Calu3 (cell line): Measurements from ENCODE around the gene DOCK1. TPM values are rescaled to one million over a fixed set of nuclear protein-coding genes. Genes with fewer than 3 reads are reported as not detected.
A peak's percentile ranks its signal among the peaks of the same experiment; 100 is the strongest.

Source experiments
- BruUV-seq: library from RNA; stranded (reverse); fragments of 400-500 nt; replicated peaks from 2 replicates; lab custom pipeline; 2021; lab: Mats Ljungman, UMichigan
- CTCF ChIA-PET: fragments of 300-600 bp; sonication (Branson Sonifier 250); formaldehyde crosslinking; loops from one replicate; lab custom pipeline; 2022; ENCODE audit warnings: antibody characterized with exemption; lab: Charles Lee
- DNase-seq: peaks from one replicate; pipeline ENCODE4 v3.0.0; 2022
- H3K27ac Mint-ChIP-seq: one replicate; pipeline ENCODE4 v1.8.0; 2022; ENCODE audit warnings: mixed read lengths; ENCODE audit not compliant: unreplicated experiment
- H3K27me3 Mint-ChIP-seq: one replicate; pipeline ENCODE4 v1.8.0; 2022; ENCODE audit warnings: mixed read lengths; ENCODE audit not compliant: unreplicated experiment
- H3K36me3 Mint-ChIP-seq: one replicate; pipeline ENCODE4 v1.8.0; 2022; ENCODE audit warnings: mild to moderate bottlenecking, moderate library complexity, mixed read lengths; ENCODE audit not compliant: insufficient read depth, unreplicated experiment
- H3K4me1 Mint-ChIP-seq: one replicate; pipeline ENCODE4 v1.8.0; 2022; ENCODE audit warnings: mild to moderate bottlenecking, low read depth, mixed read lengths; ENCODE audit not compliant: unreplicated experiment
- H3K4me3 Mint-ChIP-seq: one replicate; pipeline ENCODE4 v1.8.0; 2022; ENCODE audit warnings: mild to moderate bottlenecking, low read depth, moderate library complexity, mixed read lengths; ENCODE audit not compliant: unreplicated experiment
- H3K9me3 Mint-ChIP-seq: one replicate; pipeline ENCODE4 v1.8.0; 2022; ENCODE audit warnings: low read depth, mixed read lengths; ENCODE audit not compliant: unreplicated experiment
- intact Hi-C: fragments of 100-400 bp; cut with micrococcal nuclease; formaldehyde crosslinking; loops from one replicate; pipeline ENCODE4 v1.10.0; 2022; ENCODE audit not compliant: unreplicated experiment
- total RNA-seq: library from RNA; stranded (reverse); gene quantifications from 2 replicates; pipeline ENCODE4 v1.2.3, GENCODE V29; 2022
- TF ChIP-seq, protein P1 (sequence below): fragments of 200-600 bp; IDR thresholded peaks from one replicate; pipeline ENCODE4 v1.8.0; 2022; ENCODE audit warnings: antibody characterized with exemption; ENCODE audit not compliant: unreplicated experiment

Gene DOCK1
- total RNA-seq, 1 experiment from 2014 or later: 34.2 TPM

GRCh38 chr10:126969310-126969709 lies 64.1 kb downstream of the DOCK1 start:
- TF ChIP-seq, protein P1, sequence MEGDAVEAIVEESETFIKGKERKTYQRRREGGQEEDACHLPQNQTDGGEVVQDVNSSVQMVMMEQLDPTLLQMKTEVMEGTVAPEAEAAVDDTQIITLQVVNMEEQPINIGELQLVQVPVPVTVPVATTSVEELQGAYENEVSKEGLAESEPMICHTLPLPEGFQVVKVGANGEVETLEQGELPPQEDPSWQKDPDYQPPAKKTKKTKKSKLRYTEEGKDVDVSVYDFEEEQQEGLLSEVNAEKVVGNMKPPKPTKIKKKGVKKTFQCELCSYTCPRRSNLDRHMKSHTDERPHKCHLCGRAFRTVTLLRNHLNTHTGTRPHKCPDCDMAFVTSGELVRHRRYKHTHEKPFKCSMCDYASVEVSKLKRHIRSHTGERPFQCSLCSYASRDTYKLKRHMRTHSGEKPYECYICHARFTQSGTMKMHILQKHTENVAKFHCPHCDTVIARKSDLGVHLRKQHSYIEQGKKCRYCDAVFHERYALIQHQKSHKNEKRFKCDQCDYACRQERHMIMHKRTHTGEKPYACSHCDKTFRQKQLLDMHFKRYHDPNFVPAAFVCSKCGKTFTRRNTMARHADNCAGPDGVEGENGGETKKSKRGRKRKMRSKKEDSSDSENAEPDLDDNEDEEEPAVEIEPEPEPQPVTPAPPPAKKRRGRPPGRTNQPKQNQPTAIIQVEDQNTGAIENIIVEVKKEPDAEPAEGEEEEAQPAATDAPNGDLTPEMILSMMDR: no peak
- Mint-ChIP-seq H3K27me3 (no peaks in the 10 kb centered on the region), H3K27ac (no peak overlapping the region), H3K9me3 (no peaks in the 10 kb centered on the region), H3K4me1 (peaks cover 14% of the 10 kb centered on the region), H3K36me3 (peaks cover 14% of the 10 kb centered on the region), H3K4me3 (no peak overlapping the region)
- peak; percentile 9 for DNase-seq
- CTCF ChIA-PET: no interaction called here
- no TSS peak for BruUV-seq
- intact Hi-C loops: loop anchor here (10.0 kb wide), 1 partner anchor 1035 kb away; no protein-coding TSS in a partner anchor

DNA sequence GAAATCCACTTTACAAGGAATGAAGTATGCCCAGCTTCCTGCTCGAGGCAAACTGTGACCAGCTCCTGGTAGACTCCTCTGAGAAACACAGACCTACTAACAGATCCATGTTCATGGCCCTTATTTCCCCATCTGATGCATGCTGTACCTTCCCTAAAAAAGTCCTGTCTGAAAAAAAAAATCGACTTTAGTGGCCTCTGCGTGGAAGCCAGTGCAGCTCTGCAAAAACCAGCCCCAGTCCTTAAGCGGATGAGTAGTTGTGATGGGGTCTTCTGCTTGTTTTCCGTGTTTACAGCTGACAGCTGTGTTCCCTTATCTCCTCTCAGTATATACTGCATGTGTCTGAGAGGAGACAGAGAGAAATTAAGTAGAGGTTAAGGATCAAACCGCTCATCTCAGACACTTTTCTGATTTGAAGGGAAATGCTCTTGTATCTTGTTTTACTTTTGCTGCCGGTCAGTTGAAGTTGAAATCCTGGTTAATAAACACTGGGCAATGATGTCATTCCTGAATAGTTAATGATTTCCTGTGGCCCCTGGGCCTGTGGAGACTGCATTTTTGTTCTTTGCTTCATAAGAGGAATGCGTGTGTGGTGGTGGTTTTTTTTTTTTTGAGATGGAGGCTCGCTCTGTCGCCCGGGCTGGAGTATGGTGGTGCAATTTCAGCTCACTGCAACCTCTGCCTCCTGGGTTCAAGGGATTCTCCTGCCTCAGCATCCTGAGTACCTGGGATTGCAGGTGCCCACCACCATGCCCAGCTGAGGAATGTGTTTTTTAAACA lies 67.6 kb downstream of the DOCK1 start:
- Mint-ChIP-seq H3K27ac (peak overlapping the region; percentile 41), H3K9me3 (no peaks in the 10 kb centered on the region), H3K4me3 (peak overlapping the region; percentile 64), H3K27me3 (no peaks in the 10 kb centered on the region), H3K36me3 (peaks cover 19% of the 10 kb centered on the region), H3K4me1 (peaks cover 14% of the 10 kb centered on the region)
- BruUV-seq: no TSS peak
- TF ChIP-seq, protein P1: no peak
- intact Hi-C loops: loop anchor here (5.0 to 10.0 kb wide), 2 partner anchors 39 to 68 kb away; partner anchors contain the start of gene DOCK1
- DNase-seq: peak; percentile 51
- CTCF ChIA-PET: no interaction called here

- peak overlapping the region; percentile 36 for H3K27ac Mint-ChIP-seq
- BruUV-seq: no TSS peak
- H3K4me1 Mint-ChIP-seq: peaks cover 14% of the 10 kb centered on the region
- no peaks in the 10 kb centered on the region for H3K27me3 Mint-ChIP-seq
- TF ChIP-seq, protein P1: no peak
- H3K4me3 Mint-ChIP-seq: no peak overlapping the region
- intact Hi-C loops: loop anchor here (10.0 kb wide), 1 partner anchor 70 kb away; the partner anchor contains the start of gene DOCK1
- DNase-seq: no peak
- H3K36me3 Mint-ChIP-seq: peaks cover 11% of the 10 kb centered on the region
- CTCF ChIA-PET: no interaction called here
- H3K9me3 Mint-ChIP-seq: no peaks in the 10 kb centered on the region
These were observed 70.0 kb downstream of the DOCK1 start for GRCh38 chr10:126975221-126975620.

DNA sequence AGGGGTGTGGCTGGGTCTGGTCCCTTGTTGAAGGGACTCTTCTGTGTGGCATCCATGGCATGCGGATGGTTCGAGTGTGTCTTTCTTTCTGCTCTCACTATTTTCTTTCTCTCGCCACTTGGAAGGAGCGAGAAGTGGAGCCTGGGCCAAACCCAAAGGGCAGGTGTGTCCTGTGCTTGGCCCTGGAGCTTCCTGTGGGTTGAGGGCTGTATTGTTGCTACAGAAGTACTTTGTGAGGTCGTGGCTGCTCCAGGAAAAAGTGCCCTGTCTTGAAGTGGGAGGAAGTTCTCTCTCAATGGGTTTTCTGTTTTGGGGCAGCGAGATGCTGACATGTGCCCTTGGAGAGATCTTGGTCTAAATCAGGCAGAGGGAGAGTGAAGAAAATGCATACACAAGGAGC lies 72.0 kb downstream of the DOCK1 start:
- no peak for DNase-seq
- intact Hi-C loops: loop anchor here (10.0 kb wide), 1 partner anchor 72 kb away; the partner anchor contains the start of gene DOCK1
- peaks cover 14% of the 10 kb centered on the region for H3K4me1 Mint-ChIP-seq
- TF ChIP-seq, protein P1: no peak
- BruUV-seq: no TSS peak
- peaks cover 11% of the 10 kb centered on the region for H3K36me3 Mint-ChIP-seq
- no peak overlapping the region for H3K4me3 Mint-ChIP-seq
- no peaks in the 10 kb centered on the region for H3K27me3 Mint-ChIP-seq
- CTCF ChIA-PET: no interaction called here
- no peaks in the 10 kb centered on the region for H3K9me3 Mint-ChIP-seq
- H3K27ac Mint-ChIP-seq: no peak overlapping the region
